Erythroblast (primary cell): ENCODE data around the gene DEXI.
"Not testable (repeated sequence)": the region's sequence is repeated elsewhere in the genome, so short reads cannot be mapped to it uniquely, and the experiment has no call there.

ENCODE experiments used
- DNase-seq, 2 experiments: peaks; one replicate each; lab custom pipeline; 2025; lab: John Stamatoyannopoulos, UW
- GATA1 ChIP-seq: IDR thresholded peaks from 2 replicates; pipeline ENCODE4 v1.6.1; 2011; ENCODE audit warnings: low read depth, mild to moderate bottlenecking, control low read depth, low read length, moderate library complexity
- POLR2A ChIP-seq: IDR thresholded peaks from 2 replicates; pipeline ENCODE4 v1.6.1; 2011; ENCODE audit warnings: mild to moderate bottlenecking, low read length

DEXI gene

GRCh38 chr16:10931134-10931533 lies 11.1 kb downstream of the DEXI start:
- no peak for DNase-seq
- TF ChIP-seq POLR2A = no peak
- TF ChIP-seq GATA1 = no peak

- DNase-seq = no peak
- TF ChIP-seq GATA1 = no peak
- no peak for TF ChIP-seq POLR2A
Observed at GRCh38 chr16:10930755-10931093, 11.5 kb downstream of the DEXI start.

GRCh38 chr16:10929853-10930754 lies 12.2 kb downstream of the DEXI start:
- no peak for DNase-seq
- TF ChIP-seq GATA1 = no peak
- TF ChIP-seq POLR2A = no peak

GRCh38 chr16:10929097-10929496 lies 13.2 kb downstream of the DEXI start:
- DNase-seq = not testable (repeated sequence)

GRCh38 chr16:10927497-10928112 lies 14.7 kb downstream of the DEXI start:
- no peak for DNase-seq

GRCh38 chr16:10926867-10927266 lies 15.4 kb downstream of the DEXI start:
- no peak for DNase-seq
- no peak for TF ChIP-seq POLR2A
- no peak for TF ChIP-seq GATA1

More at GRCh38 chr16:10927497-10928112, 14.7 kb downstream of the DEXI start:
- TF ChIP-seq POLR2A (no peak), GATA1 (no peak)

GRCh38 chr16:10926094-10926493 lies 16.2 kb downstream of the DEXI start:
- DNase-seq = no peak
- TF ChIP-seq POLR2A (no peak), GATA1 (no peak)

- DNase-seq = not testable (repeated sequence)
Observed at GRCh38 chr16:10925285-10925684, 17.0 kb downstream of the DEXI start.

GRCh38 chr16:10923650-10924214 lies 18.5 kb downstream of the DEXI start:
- no peak for TF ChIP-seq GATA1
- no peak for TF ChIP-seq POLR2A
- no peak for DNase-seq

- DNase-seq = no peak
- TF ChIP-seq POLR2A (no peak), GATA1 (no peak)
Observed at GRCh38 chr16:10923146-10923649, 19.1 kb downstream of the DEXI start.

- peak in 1 of 2 experiments; percentile 19 for DNase-seq
Observed at GRCh38 chr16:10922328-10923145, 19.7 kb downstream of the DEXI start.

GRCh38 chr16:10921536-10922327 lies 20.5 kb downstream of the DEXI start:
- TF ChIP-seq POLR2A = no peak
- DNase-seq = no peak

More at GRCh38 chr16:10922328-10923145, 19.7 kb downstream of the DEXI start:
- TF ChIP-seq GATA1 = no peak
- TF ChIP-seq POLR2A = no peak
